ENCODE results near the gene SLC39A11.

DNA sequence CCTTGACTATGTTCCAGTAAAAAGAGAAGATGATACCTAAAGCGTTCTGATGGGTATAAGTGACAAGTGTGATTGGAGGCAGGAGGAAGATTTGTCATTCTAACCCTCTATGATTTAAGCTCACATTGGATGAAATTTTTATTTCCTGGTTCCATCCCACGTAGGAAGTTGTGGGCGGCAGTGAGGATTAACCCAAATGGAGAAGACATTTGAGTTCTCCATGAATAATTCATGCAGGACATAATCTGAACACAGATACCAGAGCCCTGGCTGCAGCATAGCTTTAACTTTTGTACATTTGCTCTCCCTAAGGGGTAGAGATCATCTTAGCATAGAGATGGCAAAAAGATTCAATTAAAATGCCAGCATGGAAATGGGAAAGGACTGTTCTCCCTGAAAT is 146.3 kb downstream of the SLC39A11 start:
- TF ChIP-seq, protein P1, sequence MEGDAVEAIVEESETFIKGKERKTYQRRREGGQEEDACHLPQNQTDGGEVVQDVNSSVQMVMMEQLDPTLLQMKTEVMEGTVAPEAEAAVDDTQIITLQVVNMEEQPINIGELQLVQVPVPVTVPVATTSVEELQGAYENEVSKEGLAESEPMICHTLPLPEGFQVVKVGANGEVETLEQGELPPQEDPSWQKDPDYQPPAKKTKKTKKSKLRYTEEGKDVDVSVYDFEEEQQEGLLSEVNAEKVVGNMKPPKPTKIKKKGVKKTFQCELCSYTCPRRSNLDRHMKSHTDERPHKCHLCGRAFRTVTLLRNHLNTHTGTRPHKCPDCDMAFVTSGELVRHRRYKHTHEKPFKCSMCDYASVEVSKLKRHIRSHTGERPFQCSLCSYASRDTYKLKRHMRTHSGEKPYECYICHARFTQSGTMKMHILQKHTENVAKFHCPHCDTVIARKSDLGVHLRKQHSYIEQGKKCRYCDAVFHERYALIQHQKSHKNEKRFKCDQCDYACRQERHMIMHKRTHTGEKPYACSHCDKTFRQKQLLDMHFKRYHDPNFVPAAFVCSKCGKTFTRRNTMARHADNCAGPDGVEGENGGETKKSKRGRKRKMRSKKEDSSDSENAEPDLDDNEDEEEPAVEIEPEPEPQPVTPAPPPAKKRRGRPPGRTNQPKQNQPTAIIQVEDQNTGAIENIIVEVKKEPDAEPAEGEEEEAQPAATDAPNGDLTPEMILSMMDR (IDR thresholded peaks at IDR 0.05), result no peak
- TF ChIP-seq, protein P2, sequence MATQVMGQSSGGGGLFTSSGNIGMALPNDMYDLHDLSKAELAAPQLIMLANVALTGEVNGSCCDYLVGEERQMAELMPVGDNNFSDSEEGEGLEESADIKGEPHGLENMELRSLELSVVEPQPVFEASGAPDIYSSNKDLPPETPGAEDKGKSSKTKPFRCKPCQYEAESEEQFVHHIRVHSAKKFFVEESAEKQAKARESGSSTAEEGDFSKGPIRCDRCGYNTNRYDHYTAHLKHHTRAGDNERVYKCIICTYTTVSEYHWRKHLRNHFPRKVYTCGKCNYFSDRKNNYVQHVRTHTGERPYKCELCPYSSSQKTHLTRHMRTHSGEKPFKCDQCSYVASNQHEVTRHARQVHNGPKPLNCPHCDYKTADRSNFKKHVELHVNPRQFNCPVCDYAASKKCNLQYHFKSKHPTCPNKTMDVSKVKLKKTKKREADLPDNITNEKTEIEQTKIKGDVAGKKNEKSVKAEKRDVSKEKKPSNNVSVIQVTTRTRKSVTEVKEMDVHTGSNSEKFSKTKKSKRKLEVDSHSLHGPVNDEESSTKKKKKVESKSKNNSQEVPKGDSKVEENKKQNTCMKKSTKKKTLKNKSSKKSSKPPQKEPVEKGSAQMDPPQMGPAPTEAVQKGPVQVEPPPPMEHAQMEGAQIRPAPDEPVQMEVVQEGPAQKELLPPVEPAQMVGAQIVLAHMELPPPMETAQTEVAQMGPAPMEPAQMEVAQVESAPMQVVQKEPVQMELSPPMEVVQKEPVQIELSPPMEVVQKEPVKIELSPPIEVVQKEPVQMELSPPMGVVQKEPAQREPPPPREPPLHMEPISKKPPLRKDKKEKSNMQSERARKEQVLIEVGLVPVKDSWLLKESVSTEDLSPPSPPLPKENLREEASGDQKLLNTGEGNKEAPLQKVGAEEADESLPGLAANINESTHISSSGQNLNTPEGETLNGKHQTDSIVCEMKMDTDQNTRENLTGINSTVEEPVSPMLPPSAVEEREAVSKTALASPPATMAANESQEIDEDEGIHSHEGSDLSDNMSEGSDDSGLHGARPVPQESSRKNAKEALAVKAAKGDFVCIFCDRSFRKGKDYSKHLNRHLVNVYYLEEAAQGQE (IDR thresholded peaks at IDR 0.05; ENCODE audit: insufficient read depth in 1 of 2, low read depth in 2 of 2, low read length in 1 of 2), result no peak
- TF ChIP-seq SIN3A (IDR thresholded peaks at IDR 0.05; ENCODE audit: borderline replicate concordance, insufficient read depth, low read depth, low read length) (no peak), POLR2AphosphoS5 (IDR thresholded peaks at IDR 0.05; ENCODE audit: low read depth, low read length) (no peak)

Data from Panc1 (cell line).